GM12878 (cell line): ENCODE data around the gene PRKCE. TPM values are rescaled to one million over a fixed set of nuclear protein-coding genes. Genes with fewer than 3 reads are reported as not detected.

Source experiments
- ATAC-seq: fragments of 200-7000 bp; cut with Tn5 transposase; 3 replicates; pipeline ENCODE4 v1.9.1; 2020; ENCODE audit warnings: mild to moderate bottlenecking, moderate library complexity
- BruUV-seq: library from RNA; stranded (reverse); fragments of 400-500 nt; replicated peaks from 2 replicates; lab custom pipeline; 2021; lab: Mats Ljungman, UMichigan
- CTCF ChIA-PET: fragments of 300-600 bp; sonication (Branson Sonifier 250); formaldehyde crosslinking; extraction: SDS; loops from one replicate; lab custom pipeline; 2021; ENCODE audit warnings: inconsistent platforms; lab: Yijun Ruan, JAX
- POLR2A ChIA-PET: fragments of 350-600 bp; formaldehyde crosslinking; extraction: SDS; loops from one replicate; lab custom pipeline; 2021; ENCODE audit warnings: inconsistent platforms; lab: Charles Lee
- RAD21 ChIA-PET: fragments of 300-600 bp; sonication (Branson Sonifier 250); formaldehyde crosslinking; loops from one replicate; lab custom pipeline; 2023; ENCODE audit warnings: antibody characterized with exemption; ENCODE audit not compliant: unreplicated experiment; lab: Charles Lee
- SMC1A ChIA-PET: fragments of 300-600 bp; sonication (Branson Sonifier 250); formaldehyde crosslinking; loops from one replicate; lab custom pipeline; 2023; ENCODE audit not compliant: unreplicated experiment, uncharacterized antibody; lab: Charles Lee
- DNase-seq: peaks from one replicate; pipeline ENCODE4 v3.0.0-alpha.2; 2011; ENCODE audit warnings: low read depth, low spot score
- FAIRE-seq: peaks from 3 replicates; lab custom pipeline; 2011; peaks lifted over from hg19 to GRCh38; lab: Jason Lieb, UNC
- H2AFZ ChIP-seq: 2 replicates; pipeline ENCODE4 v1.6.0; 2011; ENCODE audit warnings: low read depth, low read length, control low read depth; ENCODE audit not compliant: control insufficient read depth
- H3K27ac ChIP-seq: 2 replicates; pipeline ENCODE4 v1.5.1; 2011; ENCODE audit warnings: control low read depth; ENCODE audit not compliant: control insufficient read depth, insufficient read depth
- H3K27me3 ChIP-seq, 2 experiments: replicated peaks in 1 of 2; 2 replicates each; pipeline versions ENCODE4 v1.6.0 to v1.6.1; 2011; ENCODE audit warnings: low read length in 1 of 2; ENCODE audit not compliant: control insufficient read depth in 2 of 2, insufficient read depth in 2 of 2
- H3K36me3 ChIP-seq, 2 experiments: 2 replicates each; pipeline ENCODE4 v1.5.1; 2011; ENCODE audit warnings: low read length in 1 of 2; ENCODE audit not compliant: control insufficient read depth in 2 of 2, insufficient read depth in 2 of 2
- H3K4me1 ChIP-seq: 2 replicates; pipeline ENCODE4 v1.6.1; 2011; ENCODE audit warnings: mild to moderate bottlenecking, low read length, moderate library complexity, mixed read lengths; ENCODE audit not compliant: control insufficient read depth, insufficient read depth
- H3K4me2 ChIP-seq: 2 replicates; pipeline ENCODE4 v1.6.0; 2011; ENCODE audit warnings: control low read depth; ENCODE audit not compliant: control insufficient read depth, insufficient read depth
- H3K4me3 ChIP-seq: fragments of 200-600 bp; sonication (generic); 2 replicates; pipeline ENCODE4 v1.5.1; 2016
- H3K79me2 ChIP-seq: 2 replicates; pipeline ENCODE4 v1.6.0; 2011; ENCODE audit warnings: low read length; ENCODE audit not compliant: control insufficient read depth, insufficient read depth
- H3K9ac ChIP-seq: 2 replicates; pipeline ENCODE4 v1.8.0; 2011; ENCODE audit warnings: low read length, control low read depth, mixed read lengths; ENCODE audit not compliant: control insufficient read depth, insufficient read depth
- H3K9me3 ChIP-seq: replicated peaks from 3 replicates; pipeline ENCODE4 v1.5.1; 2011; ENCODE audit warnings: mild to moderate bottlenecking, low read length; ENCODE audit not compliant: control insufficient read depth, insufficient read depth
- H4K20me1 ChIP-seq: 2 replicates; pipeline ENCODE4 v1.6.0; 2011; ENCODE audit not compliant: control insufficient read depth, insufficient read depth
- BRCA1 ChIP-seq: IDR thresholded peaks from 2 replicates; pipeline ENCODE4 v1.6.1; 2011; ENCODE audit warnings: low read depth, low read length, improper control_type of control experiment
- CEBPB ChIP-seq, 2 experiments: fragments of 150-350 bp in 1 of 2; IDR thresholded peaks; 2 replicates each; pipeline ENCODE4 v1.6.1; 2012 to 2014; ENCODE audit warnings: low read depth in 2 of 2, low read length in 2 of 2, borderline replicate concordance in 1 of 2, inconsistent platforms in 1 of 2
- EGR1 ChIP-seq, 2 experiments: IDR thresholded peaks; 1 replicate in 1 of 2; 2 replicates in 1 of 2; pipeline ENCODE4 v1.6.1; 2011 to 2012; ENCODE audit warnings: low read depth in 2 of 2, low read length in 2 of 2, borderline replicate concordance in 1 of 2, mild to moderate bottlenecking in 1 of 2, moderate library complexity in 1 of 2
- ESRRA ChIP-seq: IDR thresholded peaks from 2 replicates; pipeline ENCODE4 v1.6.1; 2012; ENCODE audit warnings: mild to moderate bottlenecking, low read length, improper control_type of control experiment
- MTA3 ChIP-seq: IDR thresholded peaks from 2 replicates; pipeline ENCODE4 v1.6.1; 2012; ENCODE audit warnings: low read length, inconsistent platforms, borderline replicate concordance
- PAX8 ChIP-seq: fragments of 450-650 bp; IDR thresholded peaks from 2 replicates; pipeline ENCODE4 v1.6.1; 2017; ENCODE audit warnings: mild to moderate bottlenecking, moderate library complexity
- POLR2AphosphoS2 ChIP-seq: IDR thresholded peaks from 2 replicates; pipeline ENCODE4 v1.6.1; 2011; ENCODE audit warnings: low read depth, mild to moderate bottlenecking, low read length, improper control_type of control experiment, moderate library complexity
- RAD21 ChIP-seq: IDR thresholded peaks from 2 replicates; pipeline ENCODE4 v1.6.1; 2011; ENCODE audit warnings: mild to moderate bottlenecking, low read depth, low read length, moderate library complexity; ENCODE audit not compliant: insufficient read depth
- RCOR1 ChIP-seq: conservative IDR thresholded peaks from 2 replicates; pipeline ENCODE4 v1.6.1; 2012; ENCODE audit warnings: low read depth, low read length, improper control_type of control experiment
- TARDBP ChIP-seq: IDR thresholded peaks from 2 replicates; pipeline ENCODE4 v1.6.1; 2016; ENCODE audit warnings: borderline replicate concordance
- ZNF384 ChIP-seq: IDR thresholded peaks from 2 replicates; pipeline ENCODE4 v1.6.1; 2012; ENCODE audit warnings: low read depth, mild to moderate bottlenecking, low read length, improper control_type of control experiment, borderline replicate concordance
- WGBS: methylation state at CpG from one replicate; pipeline ENCODE4 v1.1.6; 2016; ENCODE audit warnings: low lambda C conversion rate; ENCODE audit not compliant: insufficient replicate concordance, insufficient coverage; ENCODE audit errors: missing lambda C conversion rate; 5-methylcytosine and 5-hydroxymethylcytosine counted together
- in situ Hi-C: fragments of 300-500 bp; cut with MboI; formaldehyde crosslinking; loops from 9 replicates; pipeline ENCODE4 v1.14.3; 2018; ENCODE audit warnings: mixed read lengths
- intact Hi-C: fragments of 100-400 bp; cut with micrococcal nuclease; formaldehyde crosslinking; loops from one replicate; pipeline ENCODE4 v1.14.2; 2022; ENCODE audit not compliant: unreplicated experiment
- polyA plus RNA-seq, 11 experiments: library from polyadenylated mRNA; depleted of rRNA in 4 of 11; unstranded in 6 of 11; stranded (reverse) in 5 of 11; fragments of >200 nt; fragmentation: Nextera tagmentation in 4 of 11; fragmentation: Illumina TruSeq in 1 of 11; extraction: Ambion mirVana in 4 of 11; extraction: Trizol in 1 of 11; gene quantifications; 1 replicate in 1 of 11; 2 replicates in 10 of 11; pipeline versions ENCODE4 v1.2.1 to v1.2.3, GENCODE V29; 2011 to 2016; ENCODE audit warnings: inconsistent platforms in 2 of 11, missing spikeins in 2 of 11, low read depth in 1 of 11
- total RNA-seq, 4 experiments: library from RNA; depleted of rRNA in 3 of 4; stranded (reverse); fragments of >200 nt in 3 of 4; fragmentation: Illumina TruSeq in 1 of 4; extraction: Trizol in 1 of 4; gene quantifications; 2 replicates each; pipeline versions ENCODE4 v1.2.1 to v1.2.3, GENCODE V29; 2013 to 2021
- TF ChIP-seq, protein P1 (sequence below): IDR thresholded peaks from 2 replicates; pipeline ENCODE4 v1.6.1; 2012; ENCODE audit warnings: improper control_type of control experiment, low read depth, low read length; ENCODE audit not compliant: insufficient replicate concordance
- TF ChIP-seq, protein P2 (sequence below): fragments of 450-650 bp; IDR thresholded peaks from 2 replicates; pipeline ENCODE4 v1.6.1; 2017; ENCODE audit warnings: mild to moderate bottlenecking, moderate library complexity

Gene PRKCE
- total and polyA plus RNA-seq, 10 of the 15 experiments (the other 5 are each of a cell fraction or from before 2014, with no cell fraction given): 2.6 to 28.2 (median 11.3) TPM

DNA sequence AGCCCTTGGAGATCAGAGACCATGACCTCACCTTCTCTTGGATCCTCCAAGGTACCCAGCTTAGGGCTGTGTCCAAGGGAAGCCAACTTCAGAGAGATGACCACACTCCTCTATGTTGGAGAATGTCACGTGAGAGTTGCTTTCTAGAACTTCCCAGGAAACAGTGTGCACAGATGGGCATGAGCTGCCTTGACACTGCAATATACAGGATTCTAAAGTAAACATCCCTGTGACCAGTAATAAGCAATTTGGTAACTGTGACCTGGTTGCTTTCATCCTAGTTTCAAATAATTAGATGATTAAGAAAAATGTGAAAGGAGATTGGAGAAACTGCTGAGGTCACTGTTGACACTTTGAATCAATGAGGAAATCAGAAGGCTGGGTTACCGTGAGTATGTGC, 464.7 kb downstream of the PRKCE start:
- ATAC-seq: no peak
- Histone ChIP-seq H2AFZ (no peak overlapping the region), H3K9ac (no peak overlapping the region), H3K4me2 (no peak overlapping the region), H3K27me3 (no peaks in the 10 kb centered on the region), H3K4me1 (no peaks in the 10 kb centered on the region), H3K36me3 (no peaks in the 10 kb centered on the region), H3K79me2 (no peaks in the 10 kb centered on the region), H3K9me3 (no peaks in the 10 kb centered on the region), H4K20me1 (no peaks in the 10 kb centered on the region), H3K27ac (no peak overlapping the region), H3K4me3 (no peak overlapping the region)
- RAD21 ChIA-PET: no interaction called here
- in situ Hi-C loops: no loop called here
- no TSS peak for BruUV-seq
- no peak for FAIRE-seq
- POLR2A ChIA-PET: no interaction called here
- intact Hi-C loops: no loop called here
- CTCF ChIA-PET: no interaction called here
- DNase-seq: no peak
- WGBS: 79% methylated on average over 2 of the region's 2 CpGs
- TF ChIP-seq TARDBP (no peak), RAD21 (no peak), ESRRA (no peak), EGR1 (IDR thresholded peaks at IDR 0.05; ENCODE audit: borderline replicate concordance in 1 of 2, low read depth in 2 of 2, low read length in 2 of 2) (no peak), BRCA1 (no peak), PAX8 (no peak), ZNF384 (no peak), POLR2AphosphoS2 (no peak), RCOR1 (no peak), CEBPB (IDR thresholded peaks at IDR 0.05; ENCODE audit: borderline replicate concordance in 1 of 2, low read depth in 2 of 2, low read length in 2 of 2) (no peak), MTA3 (no peak)
- TF ChIP-seq, protein P1, sequence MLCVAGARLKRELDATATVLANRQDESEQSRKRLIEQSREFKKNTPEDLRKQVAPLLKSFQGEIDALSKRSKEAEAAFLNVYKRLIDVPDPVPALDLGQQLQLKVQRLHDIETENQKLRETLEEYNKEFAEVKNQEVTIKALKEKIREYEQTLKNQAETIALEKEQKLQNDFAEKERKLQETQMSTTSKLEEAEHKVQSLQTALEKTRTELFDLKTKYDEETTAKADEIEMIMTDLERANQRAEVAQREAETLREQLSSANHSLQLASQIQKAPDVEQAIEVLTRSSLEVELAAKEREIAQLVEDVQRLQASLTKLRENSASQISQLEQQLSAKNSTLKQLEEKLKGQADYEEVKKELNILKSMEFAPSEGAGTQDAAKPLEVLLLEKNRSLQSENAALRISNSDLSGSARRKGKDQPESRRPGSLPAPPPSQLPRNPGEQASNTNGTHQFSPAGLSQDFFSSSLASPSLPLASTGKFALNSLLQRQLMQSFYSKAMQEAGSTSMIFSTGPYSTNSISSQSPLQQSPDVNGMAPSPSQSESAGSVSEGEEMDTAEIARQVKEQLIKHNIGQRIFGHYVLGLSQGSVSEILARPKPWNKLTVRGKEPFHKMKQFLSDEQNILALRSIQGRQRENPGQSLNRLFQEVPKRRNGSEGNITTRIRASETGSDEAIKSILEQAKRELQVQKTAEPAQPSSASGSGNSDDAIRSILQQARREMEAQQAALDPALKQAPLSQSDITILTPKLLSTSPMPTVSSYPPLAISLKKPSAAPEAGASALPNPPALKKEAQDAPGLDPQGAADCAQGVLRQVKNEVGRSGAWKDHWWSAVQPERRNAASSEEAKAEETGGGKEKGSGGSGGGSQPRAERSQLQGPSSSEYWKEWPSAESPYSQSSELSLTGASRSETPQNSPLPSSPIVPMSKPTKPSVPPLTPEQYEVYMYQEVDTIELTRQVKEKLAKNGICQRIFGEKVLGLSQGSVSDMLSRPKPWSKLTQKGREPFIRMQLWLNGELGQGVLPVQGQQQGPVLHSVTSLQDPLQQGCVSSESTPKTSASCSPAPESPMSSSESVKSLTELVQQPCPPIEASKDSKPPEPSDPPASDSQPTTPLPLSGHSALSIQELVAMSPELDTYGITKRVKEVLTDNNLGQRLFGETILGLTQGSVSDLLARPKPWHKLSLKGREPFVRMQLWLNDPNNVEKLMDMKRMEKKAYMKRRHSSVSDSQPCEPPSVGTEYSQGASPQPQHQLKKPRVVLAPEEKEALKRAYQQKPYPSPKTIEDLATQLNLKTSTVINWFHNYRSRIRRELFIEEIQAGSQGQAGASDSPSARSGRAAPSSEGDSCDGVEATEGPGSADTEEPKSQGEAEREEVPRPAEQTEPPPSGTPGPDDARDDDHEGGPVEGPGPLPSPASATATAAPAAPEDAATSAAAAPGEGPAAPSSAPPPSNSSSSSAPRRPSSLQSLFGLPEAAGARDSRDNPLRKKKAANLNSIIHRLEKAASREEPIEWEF: no peak
- TF ChIP-seq, protein P2, sequence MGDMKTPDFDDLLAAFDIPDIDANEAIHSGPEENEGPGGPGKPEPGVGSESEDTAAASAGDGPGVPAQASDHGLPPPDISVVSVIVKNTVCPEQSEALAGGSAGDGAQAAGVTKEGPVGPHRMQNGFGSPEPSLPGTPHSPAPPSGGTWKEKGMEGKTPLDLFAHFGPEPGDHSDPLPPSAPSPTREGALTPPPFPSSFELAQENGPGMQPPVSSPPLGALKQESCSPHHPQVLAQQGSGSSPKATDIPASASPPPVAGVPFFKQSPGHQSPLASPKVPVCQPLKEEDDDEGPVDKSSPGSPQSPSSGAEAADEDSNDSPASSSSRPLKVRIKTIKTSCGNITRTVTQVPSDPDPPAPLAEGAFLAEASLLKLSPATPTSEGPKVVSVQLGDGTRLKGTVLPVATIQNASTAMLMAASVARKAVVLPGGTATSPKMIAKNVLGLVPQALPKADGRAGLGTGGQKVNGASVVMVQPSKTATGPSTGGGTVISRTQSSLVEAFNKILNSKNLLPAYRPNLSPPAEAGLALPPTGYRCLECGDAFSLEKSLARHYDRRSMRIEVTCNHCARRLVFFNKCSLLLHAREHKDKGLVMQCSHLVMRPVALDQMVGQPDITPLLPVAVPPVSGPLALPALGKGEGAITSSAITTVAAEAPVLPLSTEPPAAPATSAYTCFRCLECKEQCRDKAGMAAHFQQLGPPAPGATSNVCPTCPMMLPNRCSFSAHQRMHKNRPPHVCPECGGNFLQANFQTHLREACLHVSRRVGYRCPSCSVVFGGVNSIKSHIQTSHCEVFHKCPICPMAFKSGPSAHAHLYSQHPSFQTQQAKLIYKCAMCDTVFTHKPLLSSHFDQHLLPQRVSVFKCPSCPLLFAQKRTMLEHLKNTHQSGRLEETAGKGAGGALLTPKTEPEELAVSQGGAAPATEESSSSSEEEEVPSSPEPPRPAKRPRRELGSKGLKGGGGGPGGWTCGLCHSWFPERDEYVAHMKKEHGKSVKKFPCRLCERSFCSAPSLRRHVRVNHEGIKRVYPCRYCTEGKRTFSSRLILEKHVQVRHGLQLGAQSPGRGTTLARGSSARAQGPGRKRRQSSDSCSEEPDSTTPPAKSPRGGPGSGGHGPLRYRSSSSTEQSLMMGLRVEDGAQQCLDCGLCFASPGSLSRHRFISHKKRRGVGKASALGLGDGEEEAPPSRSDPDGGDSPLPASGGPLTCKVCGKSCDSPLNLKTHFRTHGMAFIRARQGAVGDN: no peak
- SMC1A ChIA-PET: interaction anchor here (0.6 to 1.1 kb wide), 3 partner anchors 28 to 274 kb away, joined by 3 read pairs; no protein-coding TSS in a partner anchor
